Hepatocyte (in vitro differentiated cells): Measurements from ENCODE around the gene CNN3. TPM values are rescaled to one million over a fixed set of nuclear protein-coding genes. Genes with fewer than 3 reads are reported as not detected.

ENCODE experiments used
- DNase-seq: peaks from one replicate; pipeline ENCODE4 v3.0.0-alpha.2; 2016; ENCODE audit warnings: low spot score
- H2AFZ ChIP-seq: fragments of 200-600 bp; sonication (generic); 2 replicates; pipeline ENCODE4 v1.6.0; 2016; ENCODE audit warnings: antibody characterized with exemption, mild to moderate bottlenecking
- H3K27ac ChIP-seq: fragments of 200-600 bp; sonication (generic); 2 replicates; pipeline ENCODE4 v1.5.1; 2016; ENCODE audit warnings: mild to moderate bottlenecking
- H3K27me3 ChIP-seq: fragments of 200-600 bp; sonication (generic); 2 replicates; pipeline ENCODE4 v1.6.1; 2016
- H3K36me3 ChIP-seq: fragments of 200-600 bp; sonication (generic); replicated peaks from 2 replicates; pipeline ENCODE4 v1.5.1; 2016; ENCODE audit warnings: low read depth; ENCODE audit not compliant: insufficient read depth
- H3K4me1 ChIP-seq: fragments of 200-600 bp; sonication (generic); 2 replicates; pipeline ENCODE4 v1.5.1; 2016; ENCODE audit warnings: mild to moderate bottlenecking, moderate library complexity; ENCODE audit not compliant: insufficient read depth
- H3K4me2 ChIP-seq: fragments of 200-600 bp; sonication (generic); 2 replicates; pipeline ENCODE4 v1.6.0; 2016
- H3K4me3 ChIP-seq: fragments of 200-600 bp; sonication (generic); 2 replicates; pipeline ENCODE4 v1.5.1; 2016; ENCODE audit warnings: mild to moderate bottlenecking
- H3K79me2 ChIP-seq: fragments of 200-600 bp; sonication (generic); 2 replicates; pipeline ENCODE4 v1.6.0; 2017; ENCODE audit warnings: mild to moderate bottlenecking
- H3K9me2 ChIP-seq: fragments of 200-600 bp; sonication (generic); replicated peaks from 2 replicates; pipeline ENCODE4 v1.6.0; 2017; ENCODE audit warnings: mild to moderate bottlenecking; ENCODE audit not compliant: insufficient read depth
- H3K9me3 ChIP-seq: fragments of 200-600 bp; sonication (generic); 2 replicates; pipeline ENCODE4 v1.5.1; 2016; ENCODE audit warnings: low read depth, mild to moderate bottlenecking
- H4K20me1 ChIP-seq: fragments of 200-600 bp; sonication (generic); 2 replicates; pipeline ENCODE4 v1.6.0; 2016; ENCODE audit warnings: mild to moderate bottlenecking; ENCODE audit not compliant: insufficient read depth, poor library complexity, severe bottlenecking
- EZH2 ChIP-seq: fragments of 200-600 bp; sonication (generic); IDR thresholded peaks from 2 replicates; pipeline ENCODE4 v1.6.1; 2016; ENCODE audit warnings: antibody characterized with exemption, mild to moderate bottlenecking, borderline replicate concordance
- EZH2phosphoT487 ChIP-seq: fragments of 200-600 bp; sonication (generic); IDR thresholded peaks from one replicate; pipeline ENCODE4 v1.6.1; 2018; ENCODE audit warnings: antibody characterized with exemption, mild to moderate bottlenecking, low read depth, moderate library complexity; ENCODE audit not compliant: unreplicated experiment, severe bottlenecking
- WGBS: methylation state at CpG from one replicate; pipeline ENCODE4 v1.1.6; 2016; ENCODE audit warnings: low lambda C conversion rate; ENCODE audit errors: missing lambda C conversion rate; 5-methylcytosine and 5-hydroxymethylcytosine counted together
- polyA plus RNA-seq: library from polyadenylated mRNA; unstranded; fragments of >200 nt; fragmentation: Nextera tagmentation; extraction: Ambion mirVana; gene quantifications from 2 replicates; pipeline ENCODE4 v1.2.1, GENCODE V29; 2016
- total RNA-seq: library from RNA; depleted of rRNA; stranded (reverse); fragments of >200 nt; gene quantifications from 2 replicates; pipeline ENCODE4 v1.2.3, GENCODE V29; 2014
- TF ChIP-seq, protein P1 (sequence below): fragments of 200-600 bp; sonication (generic); IDR thresholded peaks from 2 replicates; pipeline ENCODE4 v1.5.1; 2016; ENCODE audit warnings: antibody characterized with exemption, mild to moderate bottlenecking; ENCODE audit not compliant: poor library complexity

Gene CNN3
- total and polyA plus RNA-seq, 2 experiments from 2014 or later, result 256 to 420 TPM

DNA sequence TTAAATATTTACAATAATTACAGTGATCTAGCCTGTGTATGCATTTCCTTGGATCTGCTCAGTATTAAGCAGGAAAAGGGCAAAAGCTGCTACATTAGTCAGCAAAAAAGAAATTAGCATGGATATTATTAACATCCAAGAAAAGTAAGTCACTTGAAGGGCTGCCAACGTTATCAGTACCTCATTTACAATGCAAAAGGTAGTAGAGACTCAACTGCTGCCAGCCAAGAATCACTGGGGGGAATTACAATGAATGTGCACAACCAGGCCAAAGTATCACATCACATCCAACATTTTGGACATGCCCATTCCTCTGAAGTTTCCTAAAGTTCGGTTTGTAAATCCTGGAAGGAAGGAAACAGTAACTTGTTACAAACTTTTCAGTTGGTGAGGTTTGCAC lies 1.9 kb downstream of the CNN3 start:
- Histone ChIP-seq H3K79me2 (peaks cover 88% of the 10 kb centered on the region), H3K4me3 (peak overlapping the region; percentile 71), H3K4me2 (peak overlapping the region; percentile 87), H3K9me2 (no peaks in the 10 kb centered on the region), H3K9me3 (no peaks in the 10 kb centered on the region), H3K27ac (peak overlapping the region; percentile 100), H3K4me1 (peaks cover 49% of the 10 kb centered on the region), H3K36me3 (no peaks in the 10 kb centered on the region), H3K27me3 (no peaks in the 10 kb centered on the region), H2AFZ (no peak overlapping the region), H4K20me1 (peaks cover 53% of the 10 kb centered on the region)
- no peak for DNase-seq
- TF ChIP-seq EZH2phosphoT487, result no peak
- no peak for TF ChIP-seq EZH2
- TF ChIP-seq, protein P1, sequence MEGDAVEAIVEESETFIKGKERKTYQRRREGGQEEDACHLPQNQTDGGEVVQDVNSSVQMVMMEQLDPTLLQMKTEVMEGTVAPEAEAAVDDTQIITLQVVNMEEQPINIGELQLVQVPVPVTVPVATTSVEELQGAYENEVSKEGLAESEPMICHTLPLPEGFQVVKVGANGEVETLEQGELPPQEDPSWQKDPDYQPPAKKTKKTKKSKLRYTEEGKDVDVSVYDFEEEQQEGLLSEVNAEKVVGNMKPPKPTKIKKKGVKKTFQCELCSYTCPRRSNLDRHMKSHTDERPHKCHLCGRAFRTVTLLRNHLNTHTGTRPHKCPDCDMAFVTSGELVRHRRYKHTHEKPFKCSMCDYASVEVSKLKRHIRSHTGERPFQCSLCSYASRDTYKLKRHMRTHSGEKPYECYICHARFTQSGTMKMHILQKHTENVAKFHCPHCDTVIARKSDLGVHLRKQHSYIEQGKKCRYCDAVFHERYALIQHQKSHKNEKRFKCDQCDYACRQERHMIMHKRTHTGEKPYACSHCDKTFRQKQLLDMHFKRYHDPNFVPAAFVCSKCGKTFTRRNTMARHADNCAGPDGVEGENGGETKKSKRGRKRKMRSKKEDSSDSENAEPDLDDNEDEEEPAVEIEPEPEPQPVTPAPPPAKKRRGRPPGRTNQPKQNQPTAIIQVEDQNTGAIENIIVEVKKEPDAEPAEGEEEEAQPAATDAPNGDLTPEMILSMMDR, result no peak
- WGBS, result 0% methylated on average over 2 of the region's 2 CpGs

DNA sequence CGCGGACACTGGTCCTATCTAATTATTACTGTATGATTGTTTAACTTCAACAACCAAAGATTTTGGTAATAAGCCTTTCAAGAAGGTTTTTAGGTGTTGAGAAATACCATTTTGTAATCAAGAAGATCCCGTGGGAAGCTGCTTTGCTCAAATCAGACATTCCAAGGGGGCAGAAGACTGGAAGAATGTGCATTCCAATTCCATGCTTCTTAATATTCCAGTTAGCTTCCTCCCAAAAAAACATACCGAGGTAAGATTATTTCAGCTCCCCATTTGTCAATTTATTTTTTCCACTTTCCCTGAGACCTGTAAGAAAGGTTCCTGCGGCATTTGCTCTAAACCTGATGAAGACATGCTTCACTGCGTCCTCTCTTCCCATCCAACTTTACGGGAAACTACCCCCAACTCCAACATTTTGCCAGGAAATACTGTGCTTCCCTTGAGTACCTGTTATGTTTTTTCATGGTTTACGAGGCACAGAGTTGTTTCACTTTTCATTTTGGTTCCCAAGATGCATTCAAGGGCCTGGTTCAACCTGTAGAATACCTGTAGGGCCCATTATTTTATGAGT lies 4.1 kb downstream of the CNN3 start:
- H3K4me1 ChIP-seq, result peaks cover 44% of the 10 kb centered on the region
- H2AFZ ChIP-seq, result no peak overlapping the region
- no peak overlapping the region for H3K27ac ChIP-seq
- H3K36me3 ChIP-seq, result no peaks in the 10 kb centered on the region
- H3K27me3 ChIP-seq, result no peaks in the 10 kb centered on the region
- DNase-seq, result no peak
- H4K20me1 ChIP-seq, result peaks cover 74% of the 10 kb centered on the region
- H3K4me2 ChIP-seq, result peak overlapping the region; percentile 87
- no peaks in the 10 kb centered on the region for H3K9me2 ChIP-seq
- H3K4me3 ChIP-seq, result no peak overlapping the region
- TF ChIP-seq EZH2 (no peak), EZH2phosphoT487 (no peak)
- TF ChIP-seq, protein P1, result no peak
- 79% methylated on average over 8 of the region's 8 CpGs for WGBS
- H3K9me3 ChIP-seq, result no peaks in the 10 kb centered on the region
- peaks cover 89% of the 10 kb centered on the region for H3K79me2 ChIP-seq

DNA sequence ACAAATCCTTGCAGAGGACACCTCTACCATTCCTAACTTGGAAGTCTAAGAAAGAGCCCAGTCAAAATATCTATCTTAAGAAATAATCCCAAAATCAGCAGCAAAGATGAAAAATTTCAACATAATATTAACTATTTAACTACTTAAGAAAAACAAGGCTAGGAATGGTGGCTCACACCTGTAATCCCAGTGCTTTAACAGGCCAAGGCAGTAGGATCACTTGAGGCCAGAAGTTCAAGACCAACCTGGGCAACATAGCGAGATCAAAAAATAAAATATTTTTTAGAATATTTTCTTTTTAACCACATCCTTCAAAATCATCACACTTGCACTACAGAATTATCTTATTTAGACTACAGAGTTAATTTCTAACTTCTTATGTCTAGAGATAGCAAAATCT lies 4.9 kb downstream of the CNN3 start:
- peaks cover 98% of the 10 kb centered on the region for H3K79me2 ChIP-seq
- TF ChIP-seq, protein P1, result no peak
- TF ChIP-seq EZH2phosphoT487 (no peak), EZH2 (no peak)
- no peak for DNase-seq
- H2AFZ ChIP-seq, result no peak overlapping the region
- H4K20me1 ChIP-seq, result peaks cover 83% of the 10 kb centered on the region
- H3K4me3 ChIP-seq, result no peak overlapping the region
- no peaks in the 10 kb centered on the region for H3K9me3 ChIP-seq
- H3K4me2 ChIP-seq, result peak overlapping the region; percentile 87
- WGBS, result 91% methylated on average over 1 of the region's 1 CpG
- H3K36me3 ChIP-seq, result no peaks in the 10 kb centered on the region
- no peaks in the 10 kb centered on the region for H3K27me3 ChIP-seq
- peaks cover 44% of the 10 kb centered on the region for H3K4me1 ChIP-seq
- no peak overlapping the region for H3K27ac ChIP-seq
- no peaks in the 10 kb centered on the region for H3K9me2 ChIP-seq
